Endodermal cell (in vitro differentiated cells): ENCODE results near the gene ST7. TPM values are rescaled to one million over a fixed set of nuclear protein-coding genes. Genes with fewer than 3 reads are reported as not detected.

Experiments
- DNase-seq: peaks from one replicate; pipeline ENCODE4 v3.0.0-alpha.2; 2017
- H3K27ac ChIP-seq: 2 replicates; pipeline ENCODE4 v1.5.1; 2013; ENCODE audit warnings: mild to moderate bottlenecking, low read depth, low read length, moderate library complexity
- H3K27me3 ChIP-seq: 2 replicates; pipeline ENCODE4 v1.6.1; 2013; ENCODE audit warnings: mild to moderate bottlenecking, low read length, moderate library complexity; ENCODE audit not compliant: insufficient read depth, control insufficient read depth, poor library complexity, severe bottlenecking
- H3K36me3 ChIP-seq: 2 replicates; pipeline ENCODE4 v1.7.0; 2013; ENCODE audit warnings: mild to moderate bottlenecking, low read length, moderate library complexity; ENCODE audit not compliant: control insufficient read depth, insufficient read depth
- H3K4me1 ChIP-seq: one replicate; pipeline ENCODE4 v1.7.0; 2013; ENCODE audit warnings: low read length; ENCODE audit not compliant: control insufficient read depth, insufficient read depth
- H3K4me3 ChIP-seq: 2 replicates; pipeline ENCODE4 v1.5.1; 2013; ENCODE audit warnings: mild to moderate bottlenecking, low read length, moderate library complexity
- H3K9ac ChIP-seq: 2 replicates; pipeline ENCODE4 v1.6.1; 2013; ENCODE audit warnings: mild to moderate bottlenecking, low read length, moderate library complexity; ENCODE audit not compliant: poor library complexity, severe bottlenecking; ENCODE audit errors: extremely low read depth
- H3K9me3 ChIP-seq: 2 replicates; pipeline ENCODE4 v1.6.1; 2013; ENCODE audit warnings: mild to moderate bottlenecking, low read length, moderate library complexity; ENCODE audit not compliant: control insufficient read depth
- H3K27ac Mint-ChIP-seq: 2 replicates; pipeline ENCODE4 v1.8.0; 2020; ENCODE audit warnings: mixed read lengths
- H3K27me3 Mint-ChIP-seq: 2 replicates; pipeline ENCODE4 v1.8.0; 2021; ENCODE audit warnings: mild to moderate bottlenecking, mixed read lengths; ENCODE audit not compliant: insufficient read depth
- H3K36me3 Mint-ChIP-seq: 2 replicates; pipeline ENCODE4 v1.8.0; 2020; ENCODE audit warnings: low read depth, mixed read lengths
- H3K4me1 Mint-ChIP-seq: 2 replicates; pipeline ENCODE4 v1.8.0; 2020; ENCODE audit warnings: mixed read lengths
- H3K4me3 Mint-ChIP-seq: 2 replicates; pipeline ENCODE4 v1.8.0; 2020; ENCODE audit warnings: mild to moderate bottlenecking, moderate library complexity, mixed read lengths
- H3K9me3 Mint-ChIP-seq: 2 replicates; pipeline ENCODE4 v1.8.0; 2020; ENCODE audit warnings: mild to moderate bottlenecking, mixed read lengths
- WGBS, 2 experiments: methylation state at CpG; one replicate each; pipeline versions ENCODE4 v1.1.5 to v1.1.7; 2013; ENCODE audit warnings: missing lambda C conversion rate in 2 of 2, mixed read lengths in 1 of 2; ENCODE audit not compliant: insufficient coverage in 1 of 2, insufficient read length in 1 of 2; 5-methylcytosine and 5-hydroxymethylcytosine counted together
- total RNA-seq, 2 donors: library from RNA; stranded (reverse); fragmentation: NEBNext Ultra II Directional in 1 of 2; extraction: Animal tissue kit (Norgen Biotek cat#: 25700) in 1 of 2; gene quantifications; 2 replicates in 1 of 2; 3 replicates in 1 of 2; pipeline ENCODE4 v1.2.1, GENCODE V29; 2021
- TF ChIP-seq, protein P1 (sequence below): fragments of 200-600 bp; sonication (generic); conservative IDR thresholded peaks from 2 replicates; pipeline ENCODE4 v1.5.0; 2021; ENCODE audit warnings: antibody characterized with exemption, mild to moderate bottlenecking

ST7 gene
- total RNA-seq, 2 donors from 2014 or later, result 6.4 to 8.9 TPM

DNA sequence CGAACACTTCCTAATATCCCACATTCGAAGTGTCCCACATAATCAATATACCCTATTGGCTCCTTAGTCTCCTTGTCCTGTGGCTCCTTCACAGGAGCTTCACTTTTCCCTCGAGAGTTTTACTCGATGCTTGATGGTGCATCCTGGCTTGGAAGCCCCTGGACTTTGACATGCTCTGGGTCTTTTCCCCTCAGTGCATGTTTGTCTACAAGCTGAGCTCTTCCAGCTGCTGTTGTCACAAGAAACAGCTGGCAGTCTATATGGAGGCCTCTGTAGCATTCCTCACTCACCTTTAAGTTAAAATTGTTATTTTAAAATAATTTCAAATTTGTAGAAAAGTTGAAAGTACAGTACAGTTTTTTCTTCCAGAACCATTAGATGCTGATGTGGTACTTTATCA, 27.1 kb downstream of the ST7 start:
- Histone ChIP-seq H3K4me3 (no peak overlapping the region), H3K36me3 (no peaks in the 10 kb centered on the region), H3K27ac (no peak overlapping the region), H3K4me1 (no peaks in the 10 kb centered on the region), H3K9ac (no peak overlapping the region), H3K27me3 (peaks cover 73% of the 10 kb centered on the region), H3K9me3 (no peaks in the 10 kb centered on the region)
- Mint-ChIP-seq H3K27me3 (peaks cover 63% of the 10 kb centered on the region), H3K9me3 (peaks cover 1% of the 10 kb centered on the region), H3K4me3 (no peak overlapping the region), H3K4me1 (peaks cover 2% of the 10 kb centered on the region), H3K27ac (no peak overlapping the region), H3K36me3 (no peaks in the 10 kb centered on the region)
- TF ChIP-seq, protein P1, sequence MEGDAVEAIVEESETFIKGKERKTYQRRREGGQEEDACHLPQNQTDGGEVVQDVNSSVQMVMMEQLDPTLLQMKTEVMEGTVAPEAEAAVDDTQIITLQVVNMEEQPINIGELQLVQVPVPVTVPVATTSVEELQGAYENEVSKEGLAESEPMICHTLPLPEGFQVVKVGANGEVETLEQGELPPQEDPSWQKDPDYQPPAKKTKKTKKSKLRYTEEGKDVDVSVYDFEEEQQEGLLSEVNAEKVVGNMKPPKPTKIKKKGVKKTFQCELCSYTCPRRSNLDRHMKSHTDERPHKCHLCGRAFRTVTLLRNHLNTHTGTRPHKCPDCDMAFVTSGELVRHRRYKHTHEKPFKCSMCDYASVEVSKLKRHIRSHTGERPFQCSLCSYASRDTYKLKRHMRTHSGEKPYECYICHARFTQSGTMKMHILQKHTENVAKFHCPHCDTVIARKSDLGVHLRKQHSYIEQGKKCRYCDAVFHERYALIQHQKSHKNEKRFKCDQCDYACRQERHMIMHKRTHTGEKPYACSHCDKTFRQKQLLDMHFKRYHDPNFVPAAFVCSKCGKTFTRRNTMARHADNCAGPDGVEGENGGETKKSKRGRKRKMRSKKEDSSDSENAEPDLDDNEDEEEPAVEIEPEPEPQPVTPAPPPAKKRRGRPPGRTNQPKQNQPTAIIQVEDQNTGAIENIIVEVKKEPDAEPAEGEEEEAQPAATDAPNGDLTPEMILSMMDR, result no peak
- WGBS, 2 experiments, result 95 to 100% methylated on average over 3 to 4 of the region's 4 CpGs
- DNase-seq, result no peak

DNA sequence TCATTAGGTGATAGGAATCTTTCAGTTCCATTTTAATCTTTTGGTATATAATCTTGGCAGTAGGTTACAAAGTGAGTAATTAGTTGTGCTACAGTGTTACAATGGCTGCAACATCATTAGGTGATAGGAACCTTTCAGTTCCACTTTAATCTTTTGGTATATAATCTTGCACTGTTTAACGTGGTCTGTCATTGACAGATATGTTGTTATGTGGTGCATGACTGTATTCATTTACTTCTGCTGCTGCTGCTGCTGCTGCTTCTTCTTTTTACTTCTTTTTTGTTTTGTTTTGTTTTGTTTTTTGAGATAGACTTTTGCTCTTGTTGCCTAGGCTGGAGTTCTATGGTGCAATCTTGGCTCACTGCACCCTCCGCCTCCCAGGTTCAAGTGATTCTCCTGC, 28.6 kb downstream of the ST7 start:
- no peak overlapping the region for H3K4me3 Mint-ChIP-seq
- peaks cover 2% of the 10 kb centered on the region for H3K4me1 Mint-ChIP-seq
- H3K27ac Mint-ChIP-seq, result no peak overlapping the region
- WGBS, 2 experiments, result 83 to 94% methylated on average over 1 to 2 of the region's 2 CpGs
- no peak for DNase-seq
- H3K4me3 ChIP-seq, result no peak overlapping the region
- TF ChIP-seq, protein P1, result no peak
- H3K27me3 ChIP-seq, result peaks cover 82% of the 10 kb centered on the region
- H3K9ac ChIP-seq, result no peak overlapping the region
- H3K9me3 ChIP-seq, result no peaks in the 10 kb centered on the region
- no peaks in the 10 kb centered on the region for H3K4me1 ChIP-seq
- H3K36me3 ChIP-seq, result no peaks in the 10 kb centered on the region
- no peaks in the 10 kb centered on the region for H3K9me3 Mint-ChIP-seq
- no peak overlapping the region for H3K27ac ChIP-seq
- peaks cover 60% of the 10 kb centered on the region for H3K27me3 Mint-ChIP-seq
- no peaks in the 10 kb centered on the region for H3K36me3 Mint-ChIP-seq

DNA sequence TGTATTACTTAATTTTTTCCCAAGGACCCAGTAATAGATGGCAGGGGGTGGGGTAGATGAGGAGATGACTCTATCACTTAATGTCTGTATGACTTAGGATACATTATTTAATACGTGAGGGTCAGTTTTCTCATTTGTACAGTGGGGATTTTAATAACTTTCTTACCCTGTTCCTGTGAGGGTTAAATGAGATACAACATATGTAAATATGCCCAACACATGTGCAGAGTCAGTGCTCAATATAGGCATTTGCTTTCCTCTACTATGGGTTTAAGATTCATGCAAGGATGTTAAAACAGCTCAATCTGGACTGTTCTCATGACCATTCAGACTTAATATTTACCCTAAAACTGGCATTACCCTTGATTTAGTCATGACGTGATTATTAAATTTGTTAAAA, 31.2 kb downstream of the ST7 start:
- TF ChIP-seq, protein P1, result no peak
- Mint-ChIP-seq H3K27ac (no peak overlapping the region), H3K4me1 (no peaks in the 10 kb centered on the region), H3K36me3 (no peaks in the 10 kb centered on the region), H3K9me3 (no peaks in the 10 kb centered on the region), H3K27me3 (peaks cover 43% of the 10 kb centered on the region), H3K4me3 (no peak overlapping the region)
- Histone ChIP-seq H3K4me1 (no peaks in the 10 kb centered on the region), H3K36me3 (no peaks in the 10 kb centered on the region), H3K27ac (no peak overlapping the region), H3K9me3 (no peaks in the 10 kb centered on the region), H3K9ac (no peak overlapping the region), H3K4me3 (no peak overlapping the region), H3K27me3 (peaks cover 72% of the 10 kb centered on the region)
- no peak for DNase-seq
- WGBS, 2 experiments, result 71 to 100% methylated on average over 1 to 2 of the region's 2 CpGs
